Thyroid gland (tissue), 4 donors: ENCODE data around the gene COX8A.
"Not testable (repeated sequence)": the region's sequence is repeated elsewhere in the genome, so short reads cannot be mapped to it uniquely, and the experiment has no call there.

Experiments
- POLR2A ChIP-seq, 2 donors: fragments of 450-650 bp; IDR thresholded peaks; one replicate each; pipeline ENCODE4 v1.6.1; 2017; ENCODE audit warnings: antibody characterized with exemption in 2 of 2, mild to moderate bottlenecking in 2 of 2, moderate library complexity in 1 of 2
- TF ChIP-seq, protein P1 (sequence below), 6 experiments: fragments of 200-600 bp in 3 of 6; fragments of 450-650 bp in 3 of 6; sonication (generic) in 3 of 6; IDR thresholded peaks; one replicate each; pipeline ENCODE4 v1.5.1; 2016 to 2019; ENCODE audit warnings: antibody characterized with exemption in 6 of 6, mild to moderate bottlenecking in 2 of 6, inconsistent platforms in 1 of 6, moderate library complexity in 1 of 6

DNA sequence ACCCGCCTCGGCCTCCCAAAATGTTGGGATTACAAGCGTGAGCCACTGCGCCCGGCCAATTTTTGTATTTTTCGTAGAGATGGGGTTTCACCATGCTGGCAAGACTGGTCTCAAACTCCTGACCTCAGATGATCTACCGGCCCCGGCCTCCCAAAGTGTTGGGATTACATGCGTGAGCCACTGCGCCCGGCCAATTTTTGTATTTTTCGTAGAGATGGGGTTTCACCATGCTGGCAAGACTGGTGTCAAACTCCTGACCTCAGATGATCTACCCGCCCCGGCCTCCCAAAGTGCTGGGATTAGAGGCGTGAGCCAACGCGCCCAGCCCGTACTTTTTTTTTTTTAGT lies 535 bp upstream of the COX8A start:
- TF ChIP-seq, protein P1, sequence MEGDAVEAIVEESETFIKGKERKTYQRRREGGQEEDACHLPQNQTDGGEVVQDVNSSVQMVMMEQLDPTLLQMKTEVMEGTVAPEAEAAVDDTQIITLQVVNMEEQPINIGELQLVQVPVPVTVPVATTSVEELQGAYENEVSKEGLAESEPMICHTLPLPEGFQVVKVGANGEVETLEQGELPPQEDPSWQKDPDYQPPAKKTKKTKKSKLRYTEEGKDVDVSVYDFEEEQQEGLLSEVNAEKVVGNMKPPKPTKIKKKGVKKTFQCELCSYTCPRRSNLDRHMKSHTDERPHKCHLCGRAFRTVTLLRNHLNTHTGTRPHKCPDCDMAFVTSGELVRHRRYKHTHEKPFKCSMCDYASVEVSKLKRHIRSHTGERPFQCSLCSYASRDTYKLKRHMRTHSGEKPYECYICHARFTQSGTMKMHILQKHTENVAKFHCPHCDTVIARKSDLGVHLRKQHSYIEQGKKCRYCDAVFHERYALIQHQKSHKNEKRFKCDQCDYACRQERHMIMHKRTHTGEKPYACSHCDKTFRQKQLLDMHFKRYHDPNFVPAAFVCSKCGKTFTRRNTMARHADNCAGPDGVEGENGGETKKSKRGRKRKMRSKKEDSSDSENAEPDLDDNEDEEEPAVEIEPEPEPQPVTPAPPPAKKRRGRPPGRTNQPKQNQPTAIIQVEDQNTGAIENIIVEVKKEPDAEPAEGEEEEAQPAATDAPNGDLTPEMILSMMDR (IDR thresholded peaks at IDR 0.05) = not testable (repeated sequence)
- not testable (repeated sequence) for TF ChIP-seq POLR2A (IDR thresholded peaks at IDR 0.05)
